Small intestine (tissue), 7 donors: ENCODE results near the gene TIMP4. TPM values are rescaled to one million over a fixed set of nuclear protein-coding genes. Genes with fewer than 3 reads are reported as not detected.
A peak's percentile ranks its signal among the peaks of the same experiment; 100 is the strongest.

ENCODE experiments used
- DNase-seq, 2 donors: peaks; one replicate each; pipeline versions ENCODE4 v3.0.0 to v3.0.0-alpha.2; 2013
- FAIRE-seq: peaks from 2 replicates; lab custom pipeline; 2012; peaks lifted over from hg19 to GRCh38; lab: Jason Lieb, UNC
- H3K27ac ChIP-seq, 3 donors: one replicate each; pipeline ENCODE4 v1.5.1; 2013; ENCODE audit warnings: low read length in 2 of 3, mild to moderate bottlenecking in 2 of 3, control low read depth in 1 of 3, inconsistent platforms in 1 of 3, low read depth in 1 of 3, moderate library complexity in 1 of 3
- H3K27me3 ChIP-seq, 3 donors: one replicate each; pipeline ENCODE4 v1.6.1; 2013; ENCODE audit warnings: low read length in 3 of 3, inconsistent platforms in 1 of 3; ENCODE audit not compliant: control insufficient read depth in 3 of 3, insufficient read depth in 3 of 3
- H3K36me3 ChIP-seq, 3 donors: one replicate each; pipeline ENCODE4 v1.6.1; 2013; ENCODE audit warnings: low read length in 3 of 3, inconsistent platforms in 1 of 3, low read depth in 1 of 3, mild to moderate bottlenecking in 1 of 3, moderate library complexity in 1 of 3; ENCODE audit not compliant: control insufficient read depth in 3 of 3, insufficient read depth in 2 of 3
- H3K4me1 ChIP-seq, 3 donors: one replicate each; pipeline ENCODE4 v1.6.1; 2013; ENCODE audit warnings: low read length in 2 of 3, inconsistent platforms in 1 of 3, low read depth in 1 of 3, mild to moderate bottlenecking in 1 of 3, moderate library complexity in 1 of 3; ENCODE audit not compliant: control insufficient read depth in 3 of 3, insufficient read depth in 2 of 3
- H3K4me3 ChIP-seq, 3 donors: one replicate each; pipeline ENCODE4 v1.5.1; 2013; ENCODE audit warnings: low read length in 3 of 3, control low read depth in 1 of 3, inconsistent platforms in 1 of 3, low read depth in 1 of 3, mild to moderate bottlenecking in 1 of 3, moderate library complexity in 1 of 3
- H3K9me3 ChIP-seq, 2 donors: one replicate each; pipeline ENCODE4 v1.6.1; 2013; ENCODE audit warnings: low read depth in 1 of 2, low read length in 1 of 2; ENCODE audit not compliant: control insufficient read depth in 2 of 2, insufficient read depth in 1 of 2
- WGBS, 3 donors: extraction: QIAGEN DNeasy Blood & Tissue Kit; methylation state at CpG; one replicate each; pipeline ENCODE4 v1.1.7; 2013; 5-methylcytosine and 5-hydroxymethylcytosine counted together
- polyA plus RNA-seq, 4 donors: library from polyadenylated mRNA; stranded (reverse) in 3 of 4; unstranded in 1 of 4; fragments of 200-250 nt in 3 of 4; fragments of 120-200 nt in 1 of 4; gene quantifications; one replicate each; pipeline versions ENCODE4 v1.2.1 to v1.2.3, GENCODE V29; 2013
- donor health status: healthy with polysubstance abuse.
- donor health status: control.
- donor health status: control.
- donor health status: Bipolar disorder and iron deficiency.
- donor health status: healthy.

Gene TIMP4
- polyA plus RNA-seq, 4 donors, result 0.64 to 17.8 (median 2.3) TPM

DNA sequence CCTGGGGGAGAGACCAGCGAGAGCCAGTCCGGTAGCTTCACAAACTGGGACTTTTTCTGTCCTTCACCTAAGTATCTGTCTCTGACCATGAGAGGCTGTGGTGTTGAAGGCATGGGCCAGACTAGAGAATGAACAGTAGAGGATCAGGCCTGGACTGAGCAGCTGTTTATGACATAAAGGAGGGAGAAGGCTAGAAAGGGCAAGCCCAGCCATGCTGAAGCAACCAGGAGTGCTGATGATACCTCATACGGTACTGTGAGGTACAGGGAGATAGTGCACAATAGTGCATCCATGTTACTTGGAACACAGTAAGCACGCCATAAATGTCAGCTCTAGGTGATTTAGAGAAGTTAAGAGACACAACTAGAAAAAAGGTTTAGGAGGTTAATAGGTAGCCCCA is 22.6 kb upstream of the TIMP4 start:
- no peaks in the 10 kb centered on the region for H3K9me3 ChIP-seq
- no peaks in the 10 kb centered on the region for H3K36me3 ChIP-seq
- DNase-seq (no peak), FAIRE-seq (no peak)
- H3K27ac ChIP-seq, result no peak overlapping the region
- no peak overlapping the region for H3K4me3 ChIP-seq
- 92 to 97% (median 95%) methylated on average over 4 of the region's 4 CpGs for WGBS, 3 donors
- H3K27me3 ChIP-seq, result no peaks in the 10 kb centered on the region
- H3K4me1 ChIP-seq, result peaks cover 0 to 5% (median 0%) of the 10 kb centered on the region in 3 donors

DNA sequence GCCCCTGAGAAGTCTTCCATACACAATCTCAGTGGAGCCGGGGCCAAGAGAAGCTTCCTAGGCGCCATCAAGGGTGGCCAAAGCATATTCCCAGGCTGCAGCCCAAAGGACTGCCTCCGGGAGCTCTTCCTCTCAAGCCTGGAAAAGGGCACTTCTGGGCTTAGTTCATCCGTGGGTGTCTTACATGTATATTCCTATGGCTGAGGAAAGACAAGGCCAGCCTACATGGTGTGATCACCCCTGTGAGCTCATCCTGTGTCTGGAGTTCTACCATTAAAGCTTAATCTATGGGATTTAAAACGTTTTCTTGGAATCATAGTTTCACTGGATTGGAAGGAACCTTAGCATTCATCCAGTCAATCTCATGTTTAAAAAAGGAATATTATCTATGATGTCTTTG is 21.9 kb upstream of the TIMP4 start:
- H3K9me3 ChIP-seq, result no peaks in the 10 kb centered on the region
- DNase-seq, result no peak
- no peak overlapping the region for H3K27ac ChIP-seq
- no peak overlapping the region for H3K4me3 ChIP-seq
- FAIRE-seq, result no peak
- H3K36me3 ChIP-seq, result no peaks in the 10 kb centered on the region
- H3K27me3 ChIP-seq, result no peaks in the 10 kb centered on the region
- H3K4me1 ChIP-seq, result peaks cover 0 to 5% (median 0%) of the 10 kb centered on the region in 3 donors
- 87 to 94% (median 87%) methylated on average over 5 of the region's 5 CpGs for WGBS, 3 donors

DNA sequence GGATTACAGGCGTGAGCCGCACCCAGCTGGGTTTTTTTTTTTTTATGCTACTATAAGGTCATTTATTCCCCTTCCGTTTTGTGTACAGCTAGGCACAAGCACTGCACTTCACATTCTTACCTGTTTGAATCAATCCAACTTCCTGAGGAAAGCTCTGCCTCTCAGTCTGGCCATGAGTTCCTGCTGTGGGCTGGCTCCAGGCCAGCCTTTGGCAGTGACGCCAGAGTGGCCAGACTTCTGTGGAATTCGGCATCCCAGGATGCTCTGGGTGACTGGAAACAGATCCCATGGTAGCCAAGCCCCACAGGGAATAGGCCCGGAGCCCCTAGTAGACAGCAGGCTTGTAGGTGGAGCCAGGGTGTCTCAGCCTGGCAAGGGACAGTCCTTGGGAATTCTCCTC is 21.5 kb upstream of the TIMP4 start:
- peaks cover 0 to 5% (median 0%) of the 10 kb centered on the region in 3 donors for H3K4me1 ChIP-seq
- FAIRE-seq (no peak), DNase-seq (peak in 1 of 2 donors; percentile 62)
- no peak overlapping the region for H3K4me3 ChIP-seq
- no peaks in the 10 kb centered on the region for H3K27me3 ChIP-seq
- no peak overlapping the region for H3K27ac ChIP-seq
- no peaks in the 10 kb centered on the region for H3K36me3 ChIP-seq
- H3K9me3 ChIP-seq, result no peaks in the 10 kb centered on the region
- WGBS, 3 donors, result 18 to 54% (median 34%) methylated on average over 6 of the region's 6 CpGs

DNA sequence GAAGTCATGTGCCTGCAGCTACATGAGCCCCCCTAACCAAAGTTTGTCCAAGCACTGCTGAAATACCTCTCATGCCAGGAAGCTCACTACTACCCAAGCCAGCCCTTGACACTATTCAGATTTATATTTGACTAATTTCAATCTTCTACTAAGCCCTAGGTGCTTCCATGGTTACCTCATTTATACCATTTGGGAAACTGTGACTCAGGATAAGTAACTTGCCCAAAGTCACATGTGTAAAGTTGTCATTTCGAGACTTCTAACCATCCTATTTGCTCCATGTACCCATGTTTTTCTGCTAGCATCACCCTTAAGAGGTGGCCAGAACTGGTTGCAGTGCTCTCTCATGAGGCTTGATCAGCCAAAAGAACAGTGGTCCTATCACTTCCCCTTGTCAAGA is 20.7 kb upstream of the TIMP4 start:
- Histone ChIP-seq H3K36me3 (no peaks in the 10 kb centered on the region), H3K27ac (no peak overlapping the region), H3K27me3 (no peaks in the 10 kb centered on the region), H3K4me1 (peaks cover 0 to 3% (median 0%) of the 10 kb centered on the region in 3 donors), H3K9me3 (no peaks in the 10 kb centered on the region), H3K4me3 (no peak overlapping the region)
- FAIRE-seq (no peak), DNase-seq (no peak)
- WGBS, 3 donors, result 90 to 100% (median 94%) methylated on average over 1 of the region's 1 CpG

DNA sequence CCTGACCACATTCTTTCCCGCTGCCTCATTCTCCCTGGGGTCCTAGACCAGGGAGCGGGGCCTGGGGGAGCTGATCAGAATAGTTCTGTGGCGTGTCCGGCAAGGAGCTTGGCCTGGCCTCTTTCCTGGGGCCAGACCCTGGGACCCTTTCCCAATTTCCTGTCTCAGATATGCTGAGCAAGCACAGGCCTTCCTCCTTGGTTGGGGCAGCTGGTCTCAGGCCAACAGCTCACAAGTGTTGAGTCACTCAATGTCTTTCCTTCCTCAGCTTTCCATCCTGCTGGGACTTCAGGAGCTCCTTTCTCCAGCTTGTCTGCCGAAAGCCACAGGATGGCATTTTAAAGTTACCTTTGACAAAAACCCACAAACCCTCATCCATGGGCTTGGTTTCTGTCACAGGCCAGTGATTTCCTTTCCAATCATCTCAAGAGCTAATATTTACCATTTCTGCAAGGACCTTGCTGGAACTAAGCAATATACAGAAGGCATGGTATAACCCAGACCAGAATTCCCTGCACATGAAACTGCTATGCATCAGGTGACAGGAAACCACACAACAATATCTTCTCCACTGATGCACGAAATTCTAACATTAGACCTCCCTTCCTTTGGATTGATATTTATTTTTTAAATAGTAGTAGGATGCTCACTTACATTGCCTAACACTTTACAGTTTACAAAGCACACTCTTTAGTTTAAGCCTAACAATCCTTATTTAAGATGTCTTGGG is 19.5 kb upstream of the TIMP4 start:
- H3K27me3 ChIP-seq, result no peaks in the 10 kb centered on the region
- H3K4me3 ChIP-seq, result no peak overlapping the region
- H3K9me3 ChIP-seq, result peaks cover 0 to under 1% of the 10 kb centered on the region in 2 donors
- no peak overlapping the region for H3K27ac ChIP-seq
- 70 to 94% (median 84%) methylated on average over 6 of the region's 6 CpGs for WGBS, 3 donors
- no peak for FAIRE-seq
- H3K36me3 ChIP-seq, result no peaks in the 10 kb centered on the region
- no peaks in the 10 kb centered on the region for H3K4me1 ChIP-seq
- no peak for DNase-seq

DNA sequence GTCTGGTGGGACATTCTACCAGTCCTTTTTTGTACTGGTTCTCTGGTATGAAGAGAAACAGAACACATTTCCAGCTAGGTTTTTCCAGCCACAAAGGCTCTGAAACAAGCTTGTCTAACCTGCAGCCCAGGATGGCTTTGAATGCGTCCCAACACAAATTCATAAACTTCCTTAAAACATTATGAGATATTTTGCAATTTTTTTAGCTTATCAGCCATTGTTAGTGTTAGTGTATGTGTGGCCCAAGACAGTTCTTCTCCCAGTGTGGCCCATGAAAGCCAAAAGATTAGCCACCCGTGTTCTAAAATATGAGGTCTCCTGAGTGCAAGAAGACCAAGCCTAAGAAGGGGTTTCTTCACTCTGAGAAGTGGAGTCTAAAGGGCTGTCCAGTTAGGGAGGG is 18.4 kb upstream of the TIMP4 start:
- Histone ChIP-seq H3K9me3 (peaks cover 0 to 10% of the 10 kb centered on the region in 2 donors), H3K4me1 (no peaks in the 10 kb centered on the region), H3K27ac (no peak overlapping the region), H3K4me3 (no peak overlapping the region), H3K27me3 (no peaks in the 10 kb centered on the region), H3K36me3 (no peaks in the 10 kb centered on the region)
- DNase-seq, result no peak
- WGBS, 3 donors, result 77 to 93% (median 86%) methylated on average over 2 of the region's 2 CpGs
- no peak for FAIRE-seq

DNA sequence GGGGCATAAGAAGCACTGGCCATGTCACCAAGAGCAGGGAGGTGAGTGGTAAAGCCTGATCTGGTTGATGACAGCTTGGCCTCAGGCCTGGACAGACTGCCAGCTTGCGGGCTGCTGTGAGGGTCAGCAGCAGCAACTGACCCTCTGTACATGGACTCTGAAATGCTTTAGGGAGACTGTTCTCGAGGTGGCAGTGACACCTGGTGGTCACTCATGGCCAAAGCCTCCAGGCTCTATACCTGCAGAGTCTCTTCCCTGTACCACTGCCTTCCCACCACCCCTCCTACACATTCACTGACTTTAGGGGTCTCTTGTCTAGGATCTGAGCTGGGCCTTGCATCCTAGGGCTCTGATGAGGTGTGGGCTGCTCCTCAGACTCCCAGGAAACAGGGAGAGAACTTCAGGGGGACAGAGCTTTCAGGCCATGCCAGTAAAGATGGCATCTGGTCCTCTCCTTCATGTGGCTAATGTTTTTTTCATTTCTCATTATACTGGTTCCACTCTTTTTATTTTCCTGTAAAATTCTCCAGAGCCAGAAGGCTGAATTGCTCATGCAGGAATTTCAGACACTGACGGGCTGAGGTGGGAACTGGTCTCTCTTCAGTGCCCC is 17.2 kb upstream of the TIMP4 start:
- peaks cover 0 to 10% of the 10 kb centered on the region in 2 donors for H3K9me3 ChIP-seq
- peak; percentile 64 to 70 for DNase-seq
- no peaks in the 10 kb centered on the region for H3K27me3 ChIP-seq
- no peak overlapping the region for H3K4me3 ChIP-seq
- 49 to 58% (median 54%) methylated on average over 3 of the region's 3 CpGs for WGBS, 3 donors
- no peaks in the 10 kb centered on the region for H3K4me1 ChIP-seq
- H3K27ac ChIP-seq, result no peak overlapping the region
- no peak for FAIRE-seq
- no peaks in the 10 kb centered on the region for H3K36me3 ChIP-seq

DNA sequence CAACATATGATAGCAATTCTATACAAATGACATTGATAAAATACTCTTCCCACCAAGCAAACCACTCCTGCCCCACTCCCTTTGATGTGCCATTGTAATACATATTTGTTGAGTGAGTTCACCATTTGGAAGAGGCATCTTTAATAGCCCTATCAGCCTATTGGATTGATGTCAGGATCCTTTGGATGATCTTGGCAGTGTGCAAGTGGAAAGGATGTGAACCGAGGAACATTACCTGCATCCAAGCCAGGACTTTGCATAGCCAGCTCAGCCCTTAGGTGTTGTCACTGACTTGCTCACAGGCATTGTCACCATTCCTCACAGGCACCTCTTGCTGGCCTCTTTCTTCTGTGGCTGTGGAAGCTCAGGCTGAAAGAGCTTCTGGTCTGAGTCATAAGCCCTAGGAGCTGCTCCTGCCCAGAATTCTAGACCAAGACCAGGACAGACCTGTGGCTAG is 16.5 kb upstream of the TIMP4 start:
- Histone ChIP-seq H3K4me1 (no peaks in the 10 kb centered on the region), H3K27me3 (no peaks in the 10 kb centered on the region), H3K4me3 (no peak overlapping the region), H3K36me3 (no peaks in the 10 kb centered on the region), H3K9me3 (peaks cover 0 to 10% of the 10 kb centered on the region in 2 donors), H3K27ac (no peak overlapping the region)
- no peak for DNase-seq
- FAIRE-seq, result no peak
- WGBS, 3 donors, result 72 to 94% (median 84%) methylated on average over 1 of the region's 1 CpG
